B cell (primary cell): Measurements from ENCODE around the gene GUCY2D.

Source experiments
- CTCF ChIP-seq: fragments of 200-600 bp; IDR thresholded peaks from one replicate; pipeline ENCODE4 v1.8.0; 2022; ENCODE audit warnings: antibody characterized with exemption, mild to moderate bottlenecking
- EZH2 ChIP-seq: IDR thresholded peaks from 2 replicates; pipeline ENCODE4 v1.6.1; 2012; ENCODE audit warnings: borderline replicate concordance, low read depth, mild to moderate bottlenecking, moderate library complexity, low read length; ENCODE audit not compliant: insufficient read depth, poor library complexity, severe bottlenecking

DNA sequence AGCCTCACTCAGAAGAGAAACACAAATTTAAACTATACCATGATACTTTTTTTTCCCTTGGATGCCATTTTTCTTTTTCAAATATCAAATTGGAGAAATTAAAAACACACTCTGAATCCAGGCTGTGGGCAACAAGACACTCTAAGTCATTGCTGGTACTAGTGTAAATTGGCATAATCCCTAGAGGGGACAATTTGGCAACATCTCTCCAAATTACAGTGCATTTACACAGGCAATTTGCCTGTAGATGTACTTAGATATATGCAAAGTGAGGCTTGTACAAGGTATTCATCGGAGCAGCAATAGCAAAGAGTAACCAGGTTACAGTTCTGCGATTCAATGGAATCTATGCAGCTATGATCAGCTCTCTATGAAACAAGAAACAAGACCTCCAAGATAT lies 6.7 kb upstream of the GUCY2D start:
- no peak for TF ChIP-seq CTCF
- no peak for TF ChIP-seq EZH2
